HFFc6 (cell line): Measurements from ENCODE around the gene DNASE1L2. TPM values are rescaled to one million over a fixed set of nuclear protein-coding genes. Genes with fewer than 3 reads are reported as not detected.

Experiments
- DNase-seq: peaks from one replicate; pipeline ENCODE4 v3.0.0-alpha.2; 2018
- H3K27ac Mint-ChIP-seq: 2 replicates; pipeline ENCODE4 v1.8.0; 2020; ENCODE audit warnings: mild to moderate bottlenecking, mixed read lengths
- H3K27me3 Mint-ChIP-seq: 2 replicates; pipeline ENCODE4 v1.8.0; 2021; ENCODE audit warnings: mild to moderate bottlenecking, moderate library complexity, mixed read lengths; ENCODE audit not compliant: insufficient read depth
- H3K36me3 Mint-ChIP-seq: 2 replicates; pipeline ENCODE4 v1.8.0; 2021; ENCODE audit warnings: low read depth, mixed read lengths
- H3K4me1 Mint-ChIP-seq: 2 replicates; pipeline ENCODE4 v1.8.0; 2020; ENCODE audit warnings: low read depth, mixed read lengths
- H3K4me3 Mint-ChIP-seq: 2 replicates; pipeline ENCODE4 v1.8.0; 2020; ENCODE audit warnings: mild to moderate bottlenecking, moderate library complexity, mixed read lengths
- H3K9me3 Mint-ChIP-seq: 2 replicates; pipeline ENCODE4 v1.8.0; 2020; ENCODE audit warnings: mild to moderate bottlenecking, mixed read lengths
- microRNA-seq: library from miRNA; unstranded; fragments of <30 nt; microRNA quantifications from one replicate; pipeline ENCODE4, GENCODE V29; 2019
- total RNA-seq, 6 experiments: library from RNA; stranded (reverse); fragmentation: NEBNext Ultra II Directional; extraction: Animal tissue kit (Norgen Biotek cat#: 25700); gene quantifications; 2 replicates in 1 of 6; 3 replicates in 5 of 6; pipeline ENCODE4 v1.2.3, GENCODE V29; 2021
- TF ChIP-seq, protein P1 (sequence below): fragments of 200-600 bp; sonication (generic); IDR thresholded peaks from 2 replicates; pipeline ENCODE4 v1.5.0; 2021; ENCODE audit warnings: antibody characterized with exemption, mild to moderate bottlenecking

DNASE1L2 gene
- total RNA-seq, 6 experiments from 2014 or later: 0.82 to 1.5 (median 1.1) TPM

GRCh38 chr16:2284001-2284770 lies 47.9 kb downstream of the DNASE1L2 start:
- no peak for DNase-seq
- H3K36me3 Mint-ChIP-seq: no peaks in the 10 kb centered on the region
- peaks cover 18% of the 10 kb centered on the region for H3K27me3 Mint-ChIP-seq
- TF ChIP-seq, protein P1, sequence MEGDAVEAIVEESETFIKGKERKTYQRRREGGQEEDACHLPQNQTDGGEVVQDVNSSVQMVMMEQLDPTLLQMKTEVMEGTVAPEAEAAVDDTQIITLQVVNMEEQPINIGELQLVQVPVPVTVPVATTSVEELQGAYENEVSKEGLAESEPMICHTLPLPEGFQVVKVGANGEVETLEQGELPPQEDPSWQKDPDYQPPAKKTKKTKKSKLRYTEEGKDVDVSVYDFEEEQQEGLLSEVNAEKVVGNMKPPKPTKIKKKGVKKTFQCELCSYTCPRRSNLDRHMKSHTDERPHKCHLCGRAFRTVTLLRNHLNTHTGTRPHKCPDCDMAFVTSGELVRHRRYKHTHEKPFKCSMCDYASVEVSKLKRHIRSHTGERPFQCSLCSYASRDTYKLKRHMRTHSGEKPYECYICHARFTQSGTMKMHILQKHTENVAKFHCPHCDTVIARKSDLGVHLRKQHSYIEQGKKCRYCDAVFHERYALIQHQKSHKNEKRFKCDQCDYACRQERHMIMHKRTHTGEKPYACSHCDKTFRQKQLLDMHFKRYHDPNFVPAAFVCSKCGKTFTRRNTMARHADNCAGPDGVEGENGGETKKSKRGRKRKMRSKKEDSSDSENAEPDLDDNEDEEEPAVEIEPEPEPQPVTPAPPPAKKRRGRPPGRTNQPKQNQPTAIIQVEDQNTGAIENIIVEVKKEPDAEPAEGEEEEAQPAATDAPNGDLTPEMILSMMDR: no peak
- no peaks in the 10 kb centered on the region for H3K9me3 Mint-ChIP-seq
- no peak overlapping the region for H3K4me3 Mint-ChIP-seq
- no peaks in the 10 kb centered on the region for H3K4me1 Mint-ChIP-seq
- no peak overlapping the region for H3K27ac Mint-ChIP-seq

DNA sequence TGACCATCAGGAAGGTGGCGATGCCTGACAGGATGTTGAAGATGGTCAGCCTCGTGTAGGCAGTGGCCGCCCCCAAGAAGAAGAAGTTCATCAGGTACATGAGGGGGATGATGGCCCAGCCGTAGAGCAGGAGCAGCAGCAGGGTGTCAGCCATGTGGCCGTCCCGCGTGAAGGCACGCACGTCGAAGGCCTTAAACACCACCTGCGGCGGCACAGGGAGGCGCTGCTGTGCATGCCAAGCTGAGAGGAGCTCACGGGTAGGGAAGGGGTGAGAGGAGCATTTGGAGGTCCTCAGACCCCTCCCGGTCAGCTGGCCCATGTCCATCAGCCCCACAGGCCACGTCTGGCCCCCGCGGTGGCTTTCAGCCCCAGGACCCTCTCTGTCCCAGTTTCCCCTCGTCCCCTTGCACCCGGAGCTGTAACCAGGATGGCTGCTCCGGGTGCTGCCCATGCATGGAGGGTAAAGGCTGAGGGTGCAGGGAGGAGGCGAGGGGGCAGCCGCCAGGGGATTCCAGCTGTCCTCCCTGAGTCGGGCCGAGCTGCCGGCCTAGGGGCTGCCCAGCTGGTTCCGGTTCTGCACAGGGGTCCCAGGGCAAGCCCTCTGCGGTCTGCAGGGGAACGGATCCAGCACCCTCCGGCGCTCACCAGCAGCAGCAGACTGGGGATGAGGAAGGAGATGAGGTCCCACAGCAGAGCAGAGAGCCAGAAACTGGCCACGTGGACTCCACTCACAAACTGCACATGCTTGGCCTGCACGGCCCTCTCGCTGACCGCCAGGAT lies 48.7 kb downstream of the DNASE1L2 start:
- Mint-ChIP-seq H3K4me1 (no peaks in the 10 kb centered on the region), H3K36me3 (no peaks in the 10 kb centered on the region), H3K27ac (no peak overlapping the region), H3K27me3 (peaks cover 12% of the 10 kb centered on the region), H3K9me3 (no peaks in the 10 kb centered on the region), H3K4me3 (no peak overlapping the region)
- no peak for DNase-seq
- TF ChIP-seq, protein P1: no peak

GRCh38 chr16:2285731-2286191 lies 49.5 kb downstream of the DNASE1L2 start:
- Mint-ChIP-seq H3K4me3 (no peak overlapping the region), H3K9me3 (no peaks in the 10 kb centered on the region), H3K36me3 (no peaks in the 10 kb centered on the region), H3K27ac (no peak overlapping the region), H3K27me3 (peaks cover 13% of the 10 kb centered on the region), H3K4me1 (no peaks in the 10 kb centered on the region)
- DNase-seq: no peak
- TF ChIP-seq, protein P1: no peak

DNA sequence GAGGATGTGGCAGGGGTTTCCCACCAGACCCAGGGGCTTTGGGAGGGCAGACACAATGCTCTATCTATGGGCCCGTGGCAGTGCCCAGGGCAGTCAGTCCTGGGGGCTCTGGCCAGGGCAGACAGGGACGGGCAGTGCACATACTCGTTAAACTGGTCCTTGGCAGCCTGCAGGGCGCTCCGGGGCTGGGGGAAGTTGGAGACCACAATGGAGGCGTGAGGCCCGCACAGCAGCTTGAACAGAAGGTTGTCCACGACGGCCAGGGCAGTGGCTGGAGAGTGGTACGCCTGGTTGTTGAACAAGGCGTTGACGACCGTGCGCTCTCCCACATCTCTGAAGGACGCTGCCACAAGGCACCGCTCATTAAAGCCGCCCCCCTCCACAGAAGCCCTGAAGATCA lies 50.3 kb downstream of the DNASE1L2 start:
- H3K4me1 Mint-ChIP-seq: no peaks in the 10 kb centered on the region
- no peak overlapping the region for H3K27ac Mint-ChIP-seq
- TF ChIP-seq, protein P1: no peak
- DNase-seq: no peak
- H3K4me3 Mint-ChIP-seq: no peak overlapping the region
- H3K36me3 Mint-ChIP-seq: no peaks in the 10 kb centered on the region
- no peaks in the 10 kb centered on the region for H3K9me3 Mint-ChIP-seq
- peaks cover 5% of the 10 kb centered on the region for H3K27me3 Mint-ChIP-seq

- H3K27ac Mint-ChIP-seq: no peak overlapping the region
- DNase-seq: no peak
- peaks cover 6% of the 10 kb centered on the region for H3K27me3 Mint-ChIP-seq
- H3K36me3 Mint-ChIP-seq: no peaks in the 10 kb centered on the region
- H3K4me3 Mint-ChIP-seq: no peak overlapping the region
- TF ChIP-seq, protein P1: no peak
- no peaks in the 10 kb centered on the region for H3K9me3 Mint-ChIP-seq
- H3K4me1 Mint-ChIP-seq: no peaks in the 10 kb centered on the region
Observed at GRCh38 chr16:2287916-2288547, 51.8 kb downstream of the DNASE1L2 start.

Small RNAs within 50 kb of the gene (microRNA-seq; reads per million reads assigned to microRNA genes)
- gene MIR3677 (not detected), gene MIR4717 (not detected)

Other genes with a start within 250 kb of the DNASE1L2 start
- 1 to 10 TPM in 5 of 6 experiments, under 1 TPM in 1; 0.96 to 1.4 (median 1.2) TPM for gene SYNGR3, start 246.5 kb upstream of the DNASE1L2 start, total RNA-seq
- 10 to 100 TPM; 37.1 to 48.1 (median 40.7) TPM for gene ZNF598, start 226.6 kb upstream of the DNASE1L2 start, total RNA-seq
- gene NPW, start 216.7 kb upstream of the DNASE1L2 start, total RNA-seq: 1 to 10 TPM in 4 of 6 experiments, under 1 TPM in 2; 0.57 to 2.1 (median 1.4) TPM
- 100 to 1,000 TPM; 140 to 177 (median 152) TPM for gene NHERF2, start 209.5 kb upstream of the DNASE1L2 start, total RNA-seq
- gene NTHL1, start 188.6 kb upstream of the DNASE1L2 start, total RNA-seq: 10 to 100 TPM; 23.7 to 31.5 (median 26.4) TPM
- 10 to 100 TPM; 72.0 to 88.3 (median 83.2) TPM for gene TSC2, start 188.5 kb upstream of the DNASE1L2 start, total RNA-seq
- gene PKD1, start 100.5 kb upstream of the DNASE1L2 start, total RNA-seq: 100 to 1,000 TPM in 1 of 6 experiments, 10 to 100 TPM in 5; 77.9 to 118 (median 82.5) TPM
- gene RAB26, start 87.8 kb upstream of the DNASE1L2 start, total RNA-seq: 1 to 10 TPM in 1 of 6 experiments, under 1 TPM in 5; 0.31 to 1.2 (median 0.65) TPM
- gene TRAF7, start 80.7 kb upstream of the DNASE1L2 start, total RNA-seq: 10 to 100 TPM; 81.4 to 88.3 (median 85.3) TPM
- gene CASKIN1, start 39.8 kb upstream of the DNASE1L2 start, total RNA-seq: under 1 TPM; 0.06 to 0.56 (median 0.11) TPM
- gene MLST8, start 31.0 kb upstream of the DNASE1L2 start, total RNA-seq: 10 to 100 TPM; 32.7 to 39.4 (median 37.5) TPM
- 1 to 10 TPM; 1.1 to 2.6 (median 1.8) TPM for gene BRICD5, start 25.6 kb upstream of the DNASE1L2 start, total RNA-seq
- gene PGP, start 21.6 kb upstream of the DNASE1L2 start, total RNA-seq: 10 to 100 TPM; 12.8 to 17.8 (median 15.1) TPM
- gene E4F1, start 12.9 kb upstream of the DNASE1L2 start, total RNA-seq: 10 to 100 TPM; 15.8 to 19.8 (median 16.7) TPM
- 10 to 100 TPM; 30.3 to 47.8 (median 35.4) TPM for gene ECI1, start 15.1 kb downstream of the DNASE1L2 start, total RNA-seq
- 100 to 1,000 TPM; 127 to 163 (median 140) TPM for gene RNPS1, start 31.7 kb downstream of the DNASE1L2 start, total RNA-seq
- gene ABCA3, start 104.3 kb downstream of the DNASE1L2 start, total RNA-seq: 1 to 10 TPM; 1.9 to 3.6 (median 2.4) TPM
- gene CCNF, start 193.0 kb downstream of the DNASE1L2 start, total RNA-seq: 10 to 100 TPM; 10.9 to 22.3 (median 19.8) TPM
- 1 to 10 TPM; 3.6 to 8.3 (median 8.0) TPM for gene TEDC2, start 223.7 kb downstream of the DNASE1L2 start, total RNA-seq
- under 1 TPM; 0.22 to 0.47 (median 0.33) TPM for gene NTN3, start 234.9 kb downstream of the DNASE1L2 start, total RNA-seq
- 10 to 100 TPM; 15.8 to 30.3 (median 19.0) TPM for gene TBC1D24, start 238.7 kb downstream of the DNASE1L2 start, total RNA-seq